Measurements from ENCODE around the gene CGREF1. TPM values are rescaled to one million over a fixed set of nuclear protein-coding genes. Genes with fewer than 3 reads are reported as not detected.
A peak's percentile ranks its signal among the peaks of the same experiment; 100 is the strongest.

The CGREF1 gene
- total RNA-seq, 1 donor from 2014 or later: 9.0 TPM

GRCh38 chr2:27149570-27150405 lies 30.9 kb upstream of the CGREF1 start:
- Mint-ChIP-seq H3K4me1 (ENCODE audit: low read depth) (peaks cover 6% of the 10 kb centered on the region), H3K27ac (no peak overlapping the region), H3K36me3 (ENCODE audit: low read depth) (no peaks in the 10 kb centered on the region), H3K9me3 (no peaks in the 10 kb centered on the region), H3K27me3 (ENCODE audit: low read depth) (peaks cover 6% of the 10 kb centered on the region), H3K4me3 (ENCODE audit: low read depth) (no peak overlapping the region)
- no peak for DNase-seq (ENCODE audit: low spot score)
- intact Hi-C loops (cut with micrococcal nuclease): no loop called here

- Mint-ChIP-seq H3K36me3 (ENCODE audit: low read depth) (no peaks in the 10 kb centered on the region), H3K27ac (no peak within 1 kb of the TSS), H3K4me1 (ENCODE audit: low read depth) (peaks cover 6% of the 10 kb centered on the region), H3K27me3 (ENCODE audit: low read depth) (peaks cover 11% of the 10 kb centered on the region), H3K4me3 (ENCODE audit: low read depth) (no peak within 1 kb of the TSS), H3K9me3 (no peaks in the 10 kb centered on the region)
- DNase-seq (ENCODE audit: low spot score): no peak
- intact Hi-C loops (cut with micrococcal nuclease): no loop called here
Measured at GRCh38 chr2:27148801-27149439, 30.0 kb upstream of the CGREF1 start, which contains the start of gene TCF23. TSS of gene TCF23 (plus strand) at chr2:27149004. CDS start at chr2:27149134, 130 bp downstream.

GRCh38 chr2:27147935-27148334 lies 29.0 kb upstream of the CGREF1 start:
- intact Hi-C loops (cut with micrococcal nuclease): no loop called here
- H3K36me3 Mint-ChIP-seq (ENCODE audit: low read depth): no peaks in the 10 kb centered on the region
- H3K9me3 Mint-ChIP-seq: no peaks in the 10 kb centered on the region
- H3K27ac Mint-ChIP-seq: no peak overlapping the region
- H3K27me3 Mint-ChIP-seq (ENCODE audit: low read depth): peaks cover 17% of the 10 kb centered on the region
- no peak for DNase-seq (ENCODE audit: low spot score)
- H3K4me1 Mint-ChIP-seq (ENCODE audit: low read depth): peaks cover 6% of the 10 kb centered on the region
- H3K4me3 Mint-ChIP-seq (ENCODE audit: low read depth): no peak overlapping the region

GRCh38 chr2:27145682-27146081 lies 26.8 kb upstream of the CGREF1 start:
- Mint-ChIP-seq H3K4me1 (ENCODE audit: low read depth) (no peaks in the 10 kb centered on the region), H3K27me3 (ENCODE audit: low read depth) (peaks cover 20% of the 10 kb centered on the region)
- intact Hi-C loops (cut with micrococcal nuclease): no loop called here

GRCh38 chr2:27143285-27143684 lies 24.4 kb upstream of the CGREF1 start:
- H3K4me3 Mint-ChIP-seq (ENCODE audit: low read depth): no peak overlapping the region
- H3K27me3 Mint-ChIP-seq (ENCODE audit: low read depth): peaks cover 18% of the 10 kb centered on the region

More at GRCh38 chr2:27145682-27146081, 26.8 kb upstream of the CGREF1 start:
- no peaks in the 10 kb centered on the region for H3K36me3 Mint-ChIP-seq (ENCODE audit: low read depth)
- no peak overlapping the region for H3K4me3 Mint-ChIP-seq (ENCODE audit: low read depth)
- no peak overlapping the region for H3K27ac Mint-ChIP-seq
- no peaks in the 10 kb centered on the region for H3K9me3 Mint-ChIP-seq
- DNase-seq (ENCODE audit: low spot score): no peak

GRCh38 chr2:27139310-27139709 lies 20.4 kb upstream of the CGREF1 start, which contains the start of gene PRR30:
TSS of gene PRR30 (minus strand) at chr2:27139410. CDS start at chr2:27138329, 1,081 bp downstream.
- Mint-ChIP-seq H3K4me3 (ENCODE audit: low read depth) (no peak within 1 kb of the TSS), H3K9me3 (no peaks in the 10 kb centered on the region), H3K4me1 (ENCODE audit: low read depth) (no peaks in the 10 kb centered on the region), H3K27me3 (ENCODE audit: low read depth) (peaks cover 16% of the 10 kb centered on the region), H3K36me3 (ENCODE audit: low read depth) (peaks cover 2% of the 10 kb centered on the region), H3K27ac (no peak within 1 kb of the TSS)
- intact Hi-C loops (cut with micrococcal nuclease): no loop called here
- no peak for DNase-seq (ENCODE audit: low spot score)

More at GRCh38 chr2:27143285-27143684, 24.4 kb upstream of the CGREF1 start:
- no peak overlapping the region for H3K27ac Mint-ChIP-seq
- no peaks in the 10 kb centered on the region for H3K4me1 Mint-ChIP-seq (ENCODE audit: low read depth)
- no peaks in the 10 kb centered on the region for H3K9me3 Mint-ChIP-seq
- no peaks in the 10 kb centered on the region for H3K36me3 Mint-ChIP-seq (ENCODE audit: low read depth)
- no peak for DNase-seq (ENCODE audit: low spot score)
- intact Hi-C loops (cut with micrococcal nuclease): no loop called here

- Mint-ChIP-seq H3K9me3 (no peaks in the 10 kb centered on the region), H3K36me3 (ENCODE audit: low read depth) (peaks cover 9% of the 10 kb centered on the region), H3K4me3 (ENCODE audit: low read depth) (no peak overlapping the region), H3K27ac (no peak overlapping the region), H3K4me1 (ENCODE audit: low read depth) (peaks cover 6% of the 10 kb centered on the region), H3K27me3 (ENCODE audit: low read depth) (peaks cover 7% of the 10 kb centered on the region)
- intact Hi-C loops (cut with micrococcal nuclease): no loop called here
- no peak for DNase-seq (ENCODE audit: low spot score)
Measured at GRCh38 chr2:27138111-27138510, 19.2 kb upstream of the CGREF1 start.

DNA sequence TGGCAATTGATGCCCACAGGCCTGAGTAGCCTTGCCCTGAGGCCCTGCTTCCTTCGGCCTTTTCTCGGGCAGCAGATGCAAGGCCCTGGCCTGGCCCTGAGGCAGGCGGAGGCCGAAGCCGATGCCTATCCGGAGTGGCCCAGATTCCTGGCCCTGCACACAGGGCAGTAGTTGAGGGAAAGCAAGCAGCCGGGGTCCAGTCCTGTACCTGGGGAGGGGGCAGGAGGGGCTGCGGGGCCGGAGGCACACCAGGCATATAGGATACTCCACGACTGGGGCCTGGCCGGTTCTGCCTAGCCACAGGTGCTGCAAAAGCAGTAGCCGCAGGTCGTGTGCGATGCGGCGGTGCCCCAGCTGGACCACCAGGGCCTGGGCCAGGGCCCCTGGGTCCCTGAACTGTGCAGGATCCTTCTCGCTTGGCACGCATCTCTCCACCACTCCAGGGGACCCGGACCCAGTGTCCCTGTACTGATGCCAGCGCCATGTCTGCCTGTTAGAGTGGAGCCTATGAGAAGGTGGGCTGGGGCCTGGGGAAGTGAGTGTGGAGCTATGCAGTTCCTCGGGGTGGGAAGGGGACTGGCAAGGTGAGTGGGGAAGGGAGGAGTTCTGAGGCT lies 18.5 kb upstream of the CGREF1 start:
- intact Hi-C loops (cut with micrococcal nuclease): no loop called here
- Mint-ChIP-seq H3K27me3 (ENCODE audit: low read depth) (peaks cover 2% of the 10 kb centered on the region), H3K36me3 (ENCODE audit: low read depth) (peaks cover 15% of the 10 kb centered on the region), H3K9me3 (no peaks in the 10 kb centered on the region), H3K4me1 (ENCODE audit: low read depth) (peaks cover 10% of the 10 kb centered on the region), H3K4me3 (ENCODE audit: low read depth) (no peak overlapping the region), H3K27ac (no peak overlapping the region)
- DNase-seq (ENCODE audit: low spot score): no peak

DNA sequence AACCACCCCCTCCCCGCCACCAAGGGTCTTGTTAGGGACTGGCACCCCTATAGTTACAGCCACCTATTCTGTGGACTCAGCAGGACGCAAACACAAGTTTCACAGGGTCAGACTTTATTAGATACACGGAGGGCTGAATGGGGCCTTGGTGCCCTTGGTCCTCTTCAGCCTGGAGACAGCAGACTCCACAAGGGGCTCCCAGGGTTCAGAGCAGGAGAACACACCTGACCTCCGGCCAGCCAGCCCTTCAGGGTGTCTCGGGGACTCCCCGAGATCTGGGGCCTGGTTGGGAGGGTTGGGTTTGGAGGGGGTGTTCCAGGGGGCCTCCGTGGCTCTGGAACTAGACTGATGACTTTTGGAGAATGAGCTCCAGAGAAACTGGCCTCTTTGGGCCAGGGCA lies 17.8 kb upstream of the CGREF1 start:
- Mint-ChIP-seq H3K9me3 (no peaks in the 10 kb centered on the region), H3K27me3 (ENCODE audit: low read depth) (peaks cover 2% of the 10 kb centered on the region), H3K36me3 (ENCODE audit: low read depth) (peaks cover 21% of the 10 kb centered on the region), H3K4me3 (ENCODE audit: low read depth) (no peak overlapping the region), H3K4me1 (ENCODE audit: low read depth) (peaks cover 10% of the 10 kb centered on the region), H3K27ac (no peak overlapping the region)
- intact Hi-C loops (cut with micrococcal nuclease): no loop called here
- DNase-seq (ENCODE audit: low spot score): no peak

- no peaks in the 10 kb centered on the region for H3K9me3 Mint-ChIP-seq
- H3K27ac Mint-ChIP-seq: peak overlapping the region; percentile 95
- no peak for DNase-seq (ENCODE audit: low spot score)
- intact Hi-C loops (cut with micrococcal nuclease): loop anchor here (2.0 kb wide), 1 partner anchor 49 kb away; the partner anchor contains the start of gene KHK
- H3K4me1 Mint-ChIP-seq (ENCODE audit: low read depth): peaks cover 10% of the 10 kb centered on the region
- peak overlapping the region; percentile 96 for H3K4me3 Mint-ChIP-seq (ENCODE audit: low read depth)
- H3K36me3 Mint-ChIP-seq (ENCODE audit: low read depth): peaks cover 31% of the 10 kb centered on the region
- peaks cover 2% of the 10 kb centered on the region for H3K27me3 Mint-ChIP-seq (ENCODE audit: low read depth)
Measured at GRCh38 chr2:27135478-27135955, 16.6 kb upstream of the CGREF1 start.

GRCh38 chr2:27134781-27135477 lies 16.0 kb upstream of the CGREF1 start:
- no peak for DNase-seq (ENCODE audit: low spot score)
- Mint-ChIP-seq H3K4me3 (ENCODE audit: low read depth) (peak overlapping the region; percentile 96), H3K36me3 (ENCODE audit: low read depth) (peaks cover 37% of the 10 kb centered on the region), H3K27ac (peak overlapping the region; percentile 95), H3K4me1 (ENCODE audit: low read depth) (peaks cover 10% of the 10 kb centered on the region), H3K27me3 (ENCODE audit: low read depth) (peaks cover 2% of the 10 kb centered on the region), H3K9me3 (no peaks in the 10 kb centered on the region)
- intact Hi-C loops (cut with micrococcal nuclease): loop anchor here (1.0 to 2.0 kb wide), 3 partner anchors 12 to 77 kb away; partner anchors contain the start of genes ABHD1, ATRAID, KHK and SLC5A6
